RCC 7860 (cell line): ENCODE measurements around the gene PRLR.
"Not testable (repeated sequence)": the region's sequence is repeated elsewhere in the genome, so short reads cannot be mapped to it uniquely, and the experiment has no call there.

Source experiments
- DNase-seq: peaks from one replicate; pipeline ENCODE4 v3.0.0-alpha.2; 2015; ENCODE audit warnings: low spot score
- FAIRE-seq: peaks from 2 replicates; lab custom pipeline; 2012; peaks lifted over from hg19 to GRCh38; lab: Jason Lieb, UNC

Gene PRLR

GRCh38 chr5:35198075-35198474 lies 32.2 kb downstream of the PRLR start:
- FAIRE-seq = no peak

DNA sequence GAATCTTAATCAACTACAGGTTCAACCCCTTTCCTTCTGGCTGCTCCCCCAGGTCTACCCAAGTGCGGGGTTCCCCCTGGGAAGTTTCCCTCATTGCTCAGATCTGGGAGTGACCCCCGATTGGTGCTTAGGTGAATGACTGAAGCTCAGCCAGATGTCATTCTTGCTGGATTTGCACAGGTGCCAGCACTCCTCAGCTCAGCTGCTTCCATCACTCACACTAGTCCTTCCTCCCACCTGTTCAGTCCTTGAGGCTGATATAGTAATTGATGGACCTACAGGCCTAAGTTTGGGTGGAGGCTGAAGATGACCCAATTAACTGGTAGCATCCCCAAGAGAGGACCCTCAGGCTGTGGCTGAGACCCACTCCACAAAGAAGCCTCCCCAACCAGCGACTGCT lies 32.9 kb downstream of the PRLR start:
- FAIRE-seq (no peak), DNase-seq (no peak)

More at GRCh38 chr5:35198075-35198474, 32.2 kb downstream of the PRLR start:
- peak; percentile 40 for DNase-seq

DNA sequence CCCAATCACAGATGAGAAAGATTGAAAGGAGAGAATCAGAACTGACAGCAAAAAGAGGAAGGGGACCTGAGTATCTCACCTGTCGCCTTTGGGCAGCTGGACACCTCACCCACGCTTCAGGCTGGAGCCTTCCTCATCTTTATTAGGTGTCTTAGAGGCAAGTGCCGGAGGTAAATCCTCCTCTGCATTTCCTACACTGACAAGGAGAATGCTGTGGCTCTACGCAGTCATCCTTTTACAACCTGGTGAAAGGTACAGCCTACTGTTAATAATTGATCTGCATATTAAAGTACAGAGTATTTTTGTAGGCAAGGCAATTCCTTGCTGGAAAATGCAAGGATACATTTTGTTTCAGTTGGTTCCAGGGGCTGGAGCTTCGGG lies 34.8 kb downstream of the PRLR start:
- DNase-seq (no peak), FAIRE-seq (no peak)

DNA sequence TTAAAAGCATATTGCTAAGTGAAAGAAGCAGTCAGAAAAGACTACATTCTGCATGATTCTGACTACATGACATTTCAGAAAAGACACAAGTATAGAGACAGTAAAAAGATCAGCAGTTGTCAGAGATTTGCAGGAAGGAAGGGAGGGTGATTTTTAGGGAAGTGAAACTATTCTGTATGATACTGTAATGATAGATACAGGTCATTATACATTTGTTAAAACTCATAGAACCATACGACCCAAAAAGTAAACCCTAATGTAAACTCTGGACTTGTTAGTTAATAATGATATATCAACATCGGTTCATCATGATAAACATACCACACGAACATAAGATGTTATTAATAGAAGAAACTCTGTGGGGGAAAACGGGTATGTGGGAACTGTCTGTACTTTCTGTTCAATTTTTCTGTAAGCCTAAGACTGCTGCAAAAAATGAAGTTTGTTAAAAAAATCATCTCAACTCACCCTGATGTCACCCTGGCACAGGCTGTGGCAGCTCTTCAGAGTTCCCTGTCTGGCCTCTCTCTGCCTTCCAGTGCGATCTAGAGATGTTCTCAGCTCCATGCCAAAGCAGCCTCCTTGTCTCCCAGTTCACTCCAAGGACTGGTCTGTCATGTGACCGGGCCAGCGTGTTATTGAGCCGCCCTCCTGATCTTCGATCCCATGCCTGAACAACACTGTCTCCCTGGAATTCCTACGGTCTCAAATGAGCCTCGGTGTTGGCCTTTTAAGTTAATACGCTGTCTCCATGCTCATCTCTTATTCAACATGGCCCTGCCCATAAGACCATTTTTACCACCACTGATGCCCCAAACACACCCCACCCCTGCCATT lies 35.4 kb downstream of the PRLR start:
- DNase-seq (no peak), FAIRE-seq (no peak)

DNA sequence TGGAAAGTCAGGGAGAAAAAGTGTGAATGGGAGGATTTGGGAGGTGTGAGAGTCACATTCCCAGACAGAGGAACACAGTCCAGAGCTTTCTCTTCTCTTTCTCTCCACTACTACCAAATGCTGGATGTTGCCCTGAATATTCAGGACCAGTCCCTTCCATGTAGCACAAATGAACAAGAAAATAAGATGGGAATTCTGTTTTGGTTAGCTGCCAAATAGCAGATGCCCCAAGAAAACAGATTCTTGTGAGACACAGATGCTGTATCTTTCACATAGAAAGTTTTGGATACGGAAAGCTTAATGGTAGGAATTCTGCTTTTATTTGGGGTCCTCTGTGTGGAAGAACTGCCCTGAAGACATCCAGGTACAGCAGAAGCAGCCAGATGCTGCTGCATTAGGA lies 37.8 kb downstream of the PRLR start:
- DNase-seq (no peak), FAIRE-seq (no peak)

GRCh38 chr5:35189801-35190200 lies 40.5 kb downstream of the PRLR start:
- not testable (repeated sequence) for DNase-seq, FAIRE-seq

- no peak for FAIRE-seq
- no peak for DNase-seq
Measured at GRCh38 chr5:35188031-35188457, 42.2 kb downstream of the PRLR start.

DNA sequence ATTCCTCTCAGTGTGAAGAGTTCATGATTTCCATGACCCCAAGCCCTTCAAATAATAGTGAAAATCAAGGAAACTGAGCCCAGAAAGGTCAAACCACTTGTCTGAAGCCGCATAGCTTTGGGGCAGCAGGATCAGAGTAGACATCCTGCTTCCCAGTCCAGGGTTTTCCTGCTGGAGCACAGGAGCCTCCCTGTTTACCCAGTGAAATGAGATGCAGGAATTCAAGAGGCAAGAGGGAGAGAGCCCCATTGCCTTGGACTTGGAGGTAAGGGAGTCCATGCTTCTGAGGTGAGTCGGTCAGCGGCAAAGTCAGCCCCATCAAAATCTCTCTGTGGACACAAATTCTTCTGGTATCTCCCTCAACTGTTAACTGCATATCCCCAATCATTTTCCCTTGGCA lies 42.7 kb downstream of the PRLR start:
- DNase-seq, FAIRE-seq: not testable (repeated sequence)

GRCh38 chr5:35186749-35187148 lies 43.5 kb downstream of the PRLR start:
- DNase-seq (no peak), FAIRE-seq (no peak)

DNA sequence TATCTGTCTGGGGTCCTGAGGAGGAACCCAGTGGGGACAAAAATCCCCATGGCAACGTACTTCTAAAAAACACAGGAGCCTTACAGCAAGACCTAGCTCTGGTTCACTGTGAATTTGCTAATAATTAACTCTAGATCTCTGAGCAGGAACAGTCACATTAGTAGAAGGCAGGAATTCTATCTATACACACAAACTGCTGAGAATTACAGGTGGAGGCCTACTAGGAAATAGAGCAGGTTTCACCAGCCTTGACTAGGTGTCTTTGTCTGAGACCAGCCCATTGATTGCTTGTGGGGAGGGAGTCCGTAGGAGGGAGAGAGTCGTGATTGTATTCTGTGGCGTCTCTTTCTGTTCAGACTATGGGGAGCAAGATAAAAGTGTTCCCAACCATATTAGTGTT lies 44.8 kb downstream of the PRLR start:
- FAIRE-seq (no peak), DNase-seq (no peak)

- DNase-seq (no peak), FAIRE-seq (no peak)
Measured at GRCh38 chr5:35183556-35183955, 46.7 kb downstream of the PRLR start.

DNA sequence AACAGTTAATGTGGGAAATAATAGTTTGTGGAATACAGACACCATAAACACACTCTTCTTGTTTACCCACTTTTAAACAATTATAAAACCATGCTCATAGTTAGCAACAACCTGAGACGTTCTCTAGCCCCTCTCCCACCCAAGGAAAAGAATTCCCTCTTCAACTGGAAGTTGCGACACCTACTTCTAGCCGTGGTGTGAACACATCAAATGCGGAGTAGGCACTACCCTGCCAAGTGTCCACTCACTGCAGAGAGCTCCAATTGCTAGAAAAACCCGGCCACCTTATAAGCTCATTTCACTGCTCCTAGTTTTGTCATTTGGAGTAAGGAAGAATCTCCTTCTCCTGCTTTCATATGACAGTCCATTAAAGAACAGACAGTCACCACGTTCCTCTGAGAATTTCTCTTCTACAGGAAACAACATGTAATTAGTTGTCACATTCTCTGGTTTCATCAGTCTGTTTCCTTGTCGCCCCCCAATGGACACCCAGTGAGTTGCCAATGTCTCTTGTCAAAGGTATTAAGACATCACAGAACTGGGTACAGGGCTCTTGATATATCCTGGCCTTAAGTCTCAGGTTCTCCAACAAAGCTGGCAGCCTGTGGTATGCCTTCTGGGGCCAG lies 47.3 kb downstream of the PRLR start:
- DNase-seq = peak; percentile 54
- FAIRE-seq = peak; percentile 50

- DNase-seq = no peak
- no peak for FAIRE-seq
Measured at GRCh38 chr5:35182486-35182885, 47.8 kb downstream of the PRLR start.

DNA sequence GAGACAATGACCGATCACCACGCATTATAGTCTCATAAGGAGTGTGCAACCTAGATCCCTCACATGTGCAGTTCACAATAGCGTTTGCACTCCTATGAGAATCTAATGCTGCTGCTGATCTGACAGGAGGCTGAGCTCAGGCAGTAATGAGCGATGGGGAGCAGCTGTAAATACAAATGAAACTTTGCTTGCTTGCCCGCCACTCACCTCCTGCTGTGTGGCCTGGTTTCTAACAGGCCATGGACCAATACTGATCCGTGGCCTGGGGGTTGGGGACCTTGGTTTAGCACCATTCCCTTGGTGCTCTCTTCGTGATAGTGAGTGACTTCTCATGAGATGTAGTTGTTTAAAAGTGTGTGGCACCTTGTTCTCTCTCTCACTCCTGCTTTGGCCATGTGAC lies 50.2 kb downstream of the PRLR start:
- FAIRE-seq = no peak

GRCh38 chr5:35177783-35178182 lies 52.5 kb downstream of the PRLR start:
- FAIRE-seq (no peak), DNase-seq (no peak)

More for the DNA sequence above, 50.2 kb downstream of the PRLR start:
- no peak for DNase-seq

GRCh38 chr5:35172533-35172932 lies 57.8 kb downstream of the PRLR start:
- FAIRE-seq (no peak), DNase-seq (no peak)

GRCh38 chr5:35171991-35172390 lies 58.3 kb downstream of the PRLR start:
- FAIRE-seq (no peak), DNase-seq (no peak)

GRCh38 chr5:35171078-35171477 lies 59.2 kb downstream of the PRLR start:
- no peak for FAIRE-seq

DNA sequence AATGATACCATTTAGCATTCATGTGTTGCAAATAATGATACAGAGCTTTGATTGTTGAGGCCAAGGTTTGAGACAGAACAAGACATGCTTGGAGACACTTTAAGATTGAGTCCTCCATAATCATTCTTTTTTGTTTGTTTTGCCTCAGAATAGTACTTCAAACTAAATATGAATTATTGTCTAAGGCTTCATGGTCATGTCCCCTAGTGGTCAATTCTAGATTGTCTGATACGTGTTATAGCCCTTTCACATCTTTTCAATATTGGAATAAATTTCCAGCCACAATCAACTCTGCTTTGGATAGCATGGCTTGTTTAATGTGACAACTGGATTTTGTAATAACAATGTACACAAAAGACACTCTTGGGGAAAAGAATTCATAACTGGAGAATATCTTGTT lies 64.2 kb downstream of the PRLR start:
- DNase-seq (no peak), FAIRE-seq (no peak)

More at GRCh38 chr5:35171078-35171477, 59.2 kb downstream of the PRLR start:
- DNase-seq = no peak

DNA sequence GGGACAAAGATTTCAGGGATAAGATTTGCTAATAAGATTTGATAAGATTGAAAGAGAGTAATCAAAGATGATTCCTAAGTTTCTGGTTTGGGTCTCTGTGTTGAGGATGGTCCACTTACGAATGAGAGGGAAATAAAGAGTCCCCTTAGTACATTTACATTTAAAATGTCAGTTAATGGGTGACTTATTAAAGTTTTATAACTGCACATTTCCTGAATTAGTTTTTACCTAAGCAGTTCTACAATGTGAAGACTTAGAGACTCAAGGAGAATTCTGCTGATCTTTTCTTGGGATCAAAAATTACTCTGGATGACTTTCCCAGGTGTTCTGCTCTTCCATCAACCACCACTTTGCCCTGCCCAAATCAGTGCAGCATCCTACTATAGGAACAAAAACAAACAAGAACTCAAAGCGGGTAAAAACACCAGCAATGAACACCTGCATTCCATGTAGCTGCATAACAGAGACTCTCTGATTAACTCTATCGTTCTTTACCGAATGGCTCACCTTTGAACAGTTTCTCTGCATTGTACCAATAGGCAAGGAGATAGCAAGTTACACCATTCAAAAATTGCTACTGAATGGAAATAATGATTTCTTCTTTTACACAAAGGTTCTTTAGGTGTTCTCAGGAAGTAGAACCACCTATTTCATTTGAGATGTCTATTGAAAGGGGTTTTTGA lies 65.3 kb downstream of the PRLR start:
- no peak for FAIRE-seq
- no peak for DNase-seq

GRCh38 chr5:35163710-35164033 lies 66.6 kb downstream of the PRLR start:
- DNase-seq (no peak), FAIRE-seq (no peak)
